Uterus (tissue), 2 donors: ENCODE data around the gene LRRC1.

Experiments
- POLR2A ChIP-seq, 2 donors: fragments of 450-650 bp; IDR thresholded peaks; one replicate each; pipeline ENCODE4 v1.6.1; 2016; ENCODE audit warnings: antibody characterized with exemption in 2 of 2, mild to moderate bottlenecking in 1 of 2, moderate library complexity in 1 of 2
- TF ChIP-seq, protein P1 (sequence below), 4 experiments: fragments of 200-600 bp in 2 of 4; fragments of 450-650 bp in 2 of 4; sonication (generic) in 2 of 4; IDR thresholded peaks; one replicate each; pipeline ENCODE4 v1.5.1; 2016 to 2019; ENCODE audit warnings: antibody characterized with exemption in 4 of 4, mild to moderate bottlenecking in 2 of 4, moderate library complexity in 1 of 4

DNA sequence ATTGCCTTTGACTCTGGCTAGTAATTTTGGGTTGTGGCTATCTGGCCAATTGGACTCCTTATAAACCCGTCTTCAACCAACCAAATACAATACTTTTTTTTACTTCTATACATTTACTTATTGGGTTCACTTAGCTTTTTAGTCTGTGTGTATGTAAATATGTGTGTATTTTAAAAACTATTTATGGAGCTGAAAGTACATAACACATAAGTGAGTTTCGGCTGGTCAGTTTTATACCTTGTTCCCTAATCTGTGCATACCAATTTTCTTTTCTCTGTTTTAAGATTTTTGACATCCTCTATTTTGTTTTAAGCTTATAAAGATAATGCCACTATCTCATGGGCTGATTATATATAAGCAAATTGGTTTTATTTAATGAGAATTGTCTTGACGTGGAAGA is 129.5 kb downstream of the LRRC1 start:
- TF ChIP-seq, protein P1, sequence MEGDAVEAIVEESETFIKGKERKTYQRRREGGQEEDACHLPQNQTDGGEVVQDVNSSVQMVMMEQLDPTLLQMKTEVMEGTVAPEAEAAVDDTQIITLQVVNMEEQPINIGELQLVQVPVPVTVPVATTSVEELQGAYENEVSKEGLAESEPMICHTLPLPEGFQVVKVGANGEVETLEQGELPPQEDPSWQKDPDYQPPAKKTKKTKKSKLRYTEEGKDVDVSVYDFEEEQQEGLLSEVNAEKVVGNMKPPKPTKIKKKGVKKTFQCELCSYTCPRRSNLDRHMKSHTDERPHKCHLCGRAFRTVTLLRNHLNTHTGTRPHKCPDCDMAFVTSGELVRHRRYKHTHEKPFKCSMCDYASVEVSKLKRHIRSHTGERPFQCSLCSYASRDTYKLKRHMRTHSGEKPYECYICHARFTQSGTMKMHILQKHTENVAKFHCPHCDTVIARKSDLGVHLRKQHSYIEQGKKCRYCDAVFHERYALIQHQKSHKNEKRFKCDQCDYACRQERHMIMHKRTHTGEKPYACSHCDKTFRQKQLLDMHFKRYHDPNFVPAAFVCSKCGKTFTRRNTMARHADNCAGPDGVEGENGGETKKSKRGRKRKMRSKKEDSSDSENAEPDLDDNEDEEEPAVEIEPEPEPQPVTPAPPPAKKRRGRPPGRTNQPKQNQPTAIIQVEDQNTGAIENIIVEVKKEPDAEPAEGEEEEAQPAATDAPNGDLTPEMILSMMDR (IDR thresholded peaks at IDR 0.05): no peak
- no peak for TF ChIP-seq POLR2A (IDR thresholded peaks at IDR 0.05)
